Keratinocyte (primary cell): ENCODE data around the gene DUSP16. TPM values are rescaled to one million over a fixed set of nuclear protein-coding genes. Genes with fewer than 3 reads are reported as not detected.

Source experiments
- DNase-seq: peaks from one replicate; pipeline ENCODE4 v3.0.0-alpha.2; 2011; ENCODE audit warnings: low read depth, missing footprints, low spot score
- FAIRE-seq: peaks from 2 replicates; lab custom pipeline; 2011; peaks lifted over from hg19 to GRCh38; lab: Jason Lieb, UNC
- H2AFZ ChIP-seq: 2 replicates; pipeline ENCODE4 v1.6.0; 2012; ENCODE audit warnings: low read length, control low read depth, inconsistent platforms; ENCODE audit not compliant: control insufficient read depth
- H3K27ac ChIP-seq: 2 replicates; pipeline ENCODE4 v1.5.1; 2011; ENCODE audit warnings: low read length; ENCODE audit not compliant: control insufficient read depth, insufficient read depth
- H3K27me3 ChIP-seq: 3 replicates; pipeline ENCODE4 v1.6.0; 2011; ENCODE audit warnings: low read length; ENCODE audit not compliant: control insufficient read depth, insufficient read depth; ENCODE audit errors: extremely low read depth
- H3K36me3 ChIP-seq, 2 experiments: 2 replicates in 1 of 2; 3 replicates in 1 of 2; pipeline ENCODE4 v1.5.1; 2011; ENCODE audit warnings: low read length in 2 of 2, mild to moderate bottlenecking in 1 of 2; ENCODE audit not compliant: control insufficient read depth in 2 of 2, insufficient read depth in 2 of 2; ENCODE audit errors: extremely low read depth in 1 of 2
- H3K4me1 ChIP-seq: 3 replicates; pipeline ENCODE4 v1.5.1; 2011; ENCODE audit warnings: low read length; ENCODE audit not compliant: control insufficient read depth, insufficient read depth; ENCODE audit errors: extremely low read depth
- H3K4me2 ChIP-seq: 3 replicates; pipeline ENCODE4 v1.6.0; 2011; ENCODE audit warnings: low read depth, low read length; ENCODE audit not compliant: control insufficient read depth, insufficient read depth; ENCODE audit errors: extremely low read depth
- H3K4me3 ChIP-seq, 3 experiments: fragments of 200-600 bp in 1 of 3; sonication (generic) in 1 of 3; 2 replicates in 2 of 3; 3 replicates in 1 of 3; pipeline ENCODE4 v1.5.1; 2011 to 2016; ENCODE audit warnings: low read length in 3 of 3, mild to moderate bottlenecking in 3 of 3, control low read depth in 2 of 3, inconsistent platforms in 1 of 3, low read depth in 1 of 3, mixed read lengths in 1 of 3, mixed run types in 1 of 3, moderate library complexity in 1 of 3; ENCODE audit not compliant: control insufficient read depth in 2 of 3, insufficient read depth in 2 of 3; ENCODE audit errors: extremely low read depth in 1 of 3
- H3K79me2 ChIP-seq: 2 replicates; pipeline ENCODE4 v1.6.0; 2012; ENCODE audit warnings: low read length; ENCODE audit not compliant: control insufficient read depth, insufficient read depth
- H3K9ac ChIP-seq: 3 replicates; pipeline ENCODE4 v1.6.0; 2011; ENCODE audit warnings: low read length; ENCODE audit not compliant: control insufficient read depth, insufficient read depth; ENCODE audit errors: extremely low read depth
- H3K9me1 ChIP-seq: 3 replicates; pipeline ENCODE4 v1.6.0; 2011; ENCODE audit warnings: low read length; ENCODE audit not compliant: control insufficient read depth, insufficient read depth; ENCODE audit errors: extremely low read depth
- H3K9me3 ChIP-seq: 2 replicates; pipeline ENCODE4 v1.5.1; 2012; ENCODE audit warnings: low read depth, low read length; ENCODE audit not compliant: control insufficient read depth
- H4K20me1 ChIP-seq: 3 replicates; pipeline ENCODE4 v1.6.0; 2011; ENCODE audit warnings: low read length; ENCODE audit not compliant: control insufficient read depth, insufficient read depth; ENCODE audit errors: extremely low read depth
- CTCF ChIP-seq, 3 experiments: IDR thresholded peaks in 1 of 3; conservative IDR thresholded peaks in 1 of 3; optimal IDR thresholded peaks in 1 of 3; 2 replicates in 2 of 3; 3 replicates in 1 of 3; pipeline versions ENCODE3 to v1.5.1; 2011; ENCODE audit warnings: low read length in 3 of 3, mild to moderate bottlenecking in 3 of 3, moderate library complexity in 2 of 3, control low read depth in 1 of 3, inconsistent platforms in 1 of 3; ENCODE audit not compliant: insufficient read depth in 2 of 3; ENCODE audit errors: extremely low read depth in 1 of 3
- EZH2 ChIP-seq: IDR thresholded peaks from one replicate; pipeline ENCODE4 v1.6.1; 2012; ENCODE audit warnings: inconsistent platforms, mild to moderate bottlenecking, low read length, moderate library complexity
- dilution Hi-C: fragments of 300-500 bp; cut with MboI; formaldehyde crosslinking; loops from one replicate; pipeline ENCODE4 v1.7.0; 2020; ENCODE audit warnings: low sequenced_read_pairs; ENCODE audit not compliant: extremely low pct_ligation_motif_present
- polyA plus RNA-seq, 5 experiments: library from polyadenylated mRNA; depleted of rRNA in 3 of 5; stranded (reverse) in 3 of 5; stranded (forward) in 1 of 5; unstranded in 1 of 5; fragments of >200 nt; gene quantifications; 1 replicate in 1 of 5; 2 replicates in 3 of 5; 3 replicates in 1 of 5; pipeline versions ENCODE4 v1.2.1 to v1.2.3, GENCODE V29; 2011 to 2012; ENCODE audit warnings: missing spikeins in 2 of 5, low read depth in 1 of 5, low replicate concordance in 1 of 5

DUSP16 gene
- polyA plus RNA-seq, 1 donor (not counting 4 experiments of a cell fraction or from before 2014, with no cell fraction given) = 9.3 TPM

- TF ChIP-seq EZH2 = no peak
- TF ChIP-seq CTCF (optimal IDR thresholded peaks at IDR 0.05 in 1 of 3, IDR thresholded peaks at IDR 0.05 in 1 of 3, conservative IDR thresholded peaks at IDR 0.05 in 1 of 3; ENCODE audit: extremely low read depth in 1 of 3, insufficient read depth in 2 of 3, low read length in 3 of 3) = no peak
- H3K4me3 ChIP-seq = no peak overlapping the region
- H3K27ac ChIP-seq = no peak overlapping the region
- H3K9ac ChIP-seq = no peak overlapping the region
- DNase-seq = no peak
- peaks cover 14% of the 10 kb centered on the region for H3K4me1 ChIP-seq
- H3K4me2 ChIP-seq = no peak overlapping the region
- no peaks in the 10 kb centered on the region for H3K9me3 ChIP-seq
- H3K79me2 ChIP-seq = no peaks in the 10 kb centered on the region
- no peak overlapping the region for H2AFZ ChIP-seq
- no peaks in the 10 kb centered on the region for H3K27me3 ChIP-seq
- H3K9me1 ChIP-seq = no peaks in the 10 kb centered on the region
- dilution Hi-C loops = no loop called here
- no peaks in the 10 kb centered on the region for H4K20me1 ChIP-seq
- no peak for FAIRE-seq
- no peaks in the 10 kb centered on the region for H3K36me3 ChIP-seq
Measured at GRCh38 chr12:12465522-12465921, 97.1 kb downstream of the DUSP16 start.

GRCh38 chr12:12461923-12462315 lies 100.7 kb downstream of the DUSP16 start:
- H3K4me3 ChIP-seq = no peak overlapping the region
- dilution Hi-C loops = no loop called here
- FAIRE-seq = no peak
- no peak for DNase-seq
- H3K27me3 ChIP-seq = no peaks in the 10 kb centered on the region
- no peak overlapping the region for H3K9ac ChIP-seq
- no peaks in the 10 kb centered on the region for H3K9me1 ChIP-seq
- no peaks in the 10 kb centered on the region for H3K36me3 ChIP-seq
- H3K79me2 ChIP-seq = no peaks in the 10 kb centered on the region
- no peaks in the 10 kb centered on the region for H3K4me1 ChIP-seq
- H3K9me3 ChIP-seq = no peaks in the 10 kb centered on the region
- no peak for TF ChIP-seq EZH2
- TF ChIP-seq CTCF (optimal IDR thresholded peaks at IDR 0.05 in 1 of 3, IDR thresholded peaks at IDR 0.05 in 1 of 3, conservative IDR thresholded peaks at IDR 0.05 in 1 of 3; ENCODE audit: extremely low read depth in 1 of 3, insufficient read depth in 2 of 3, low read length in 3 of 3) = no peak
- no peak overlapping the region for H3K27ac ChIP-seq
- no peaks in the 10 kb centered on the region for H4K20me1 ChIP-seq
- no peak overlapping the region for H2AFZ ChIP-seq
- no peak overlapping the region for H3K4me2 ChIP-seq
